GM13977 (cell line): ENCODE results near the gene RCAN1.

ENCODE experiments used
- DNase-seq: peaks from one replicate; pipeline ENCODE4 v3.0.0; 2012; ENCODE audit warnings: low spot score
- in situ Hi-C: fragments of 300-500 bp; cut with MboI; formaldehyde crosslinking; loops from one replicate; pipeline ENCODE4 v1.12.0; 2022; ENCODE audit warnings: low sequenced_read_pairs, low pct_unique_long_range_greater_than_20kb, mixed read lengths, inconsistent platforms; ENCODE audit not compliant: unreplicated experiment
- TF ChIP-seq, protein P1 (sequence below): IDR thresholded peaks from 2 replicates; pipeline ENCODE4 v1.5.1; 2012; ENCODE audit warnings: mild to moderate bottlenecking, control low read depth; ENCODE audit not compliant: insufficient read depth; ENCODE audit errors: extremely low read depth, missing control alignments

Gene RCAN1

DNA sequence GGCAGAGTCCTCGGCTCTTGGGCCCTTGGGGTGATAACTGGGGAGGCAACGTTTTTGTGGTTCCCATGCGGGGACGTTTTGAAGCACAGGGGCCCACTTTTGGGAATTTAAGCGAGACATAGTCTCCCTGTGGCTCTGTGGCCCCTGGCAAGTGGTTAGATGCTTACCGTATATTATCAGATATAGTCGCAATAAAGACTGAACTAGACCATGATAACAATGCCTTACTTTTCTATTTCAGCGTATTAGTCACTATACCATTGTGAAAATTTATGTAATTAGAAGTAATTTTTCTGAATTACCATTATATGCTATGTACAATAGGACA is 538 bp upstream of the RCAN1 start:
- in situ Hi-C loops, result loop anchor here (25.0 kb wide), 1 partner anchor 703 kb away; the partner anchor contains the start of gene ATP5PO
- TF ChIP-seq, protein P1, sequence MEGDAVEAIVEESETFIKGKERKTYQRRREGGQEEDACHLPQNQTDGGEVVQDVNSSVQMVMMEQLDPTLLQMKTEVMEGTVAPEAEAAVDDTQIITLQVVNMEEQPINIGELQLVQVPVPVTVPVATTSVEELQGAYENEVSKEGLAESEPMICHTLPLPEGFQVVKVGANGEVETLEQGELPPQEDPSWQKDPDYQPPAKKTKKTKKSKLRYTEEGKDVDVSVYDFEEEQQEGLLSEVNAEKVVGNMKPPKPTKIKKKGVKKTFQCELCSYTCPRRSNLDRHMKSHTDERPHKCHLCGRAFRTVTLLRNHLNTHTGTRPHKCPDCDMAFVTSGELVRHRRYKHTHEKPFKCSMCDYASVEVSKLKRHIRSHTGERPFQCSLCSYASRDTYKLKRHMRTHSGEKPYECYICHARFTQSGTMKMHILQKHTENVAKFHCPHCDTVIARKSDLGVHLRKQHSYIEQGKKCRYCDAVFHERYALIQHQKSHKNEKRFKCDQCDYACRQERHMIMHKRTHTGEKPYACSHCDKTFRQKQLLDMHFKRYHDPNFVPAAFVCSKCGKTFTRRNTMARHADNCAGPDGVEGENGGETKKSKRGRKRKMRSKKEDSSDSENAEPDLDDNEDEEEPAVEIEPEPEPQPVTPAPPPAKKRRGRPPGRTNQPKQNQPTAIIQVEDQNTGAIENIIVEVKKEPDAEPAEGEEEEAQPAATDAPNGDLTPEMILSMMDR, result no peak
- no peak for DNase-seq

DNA sequence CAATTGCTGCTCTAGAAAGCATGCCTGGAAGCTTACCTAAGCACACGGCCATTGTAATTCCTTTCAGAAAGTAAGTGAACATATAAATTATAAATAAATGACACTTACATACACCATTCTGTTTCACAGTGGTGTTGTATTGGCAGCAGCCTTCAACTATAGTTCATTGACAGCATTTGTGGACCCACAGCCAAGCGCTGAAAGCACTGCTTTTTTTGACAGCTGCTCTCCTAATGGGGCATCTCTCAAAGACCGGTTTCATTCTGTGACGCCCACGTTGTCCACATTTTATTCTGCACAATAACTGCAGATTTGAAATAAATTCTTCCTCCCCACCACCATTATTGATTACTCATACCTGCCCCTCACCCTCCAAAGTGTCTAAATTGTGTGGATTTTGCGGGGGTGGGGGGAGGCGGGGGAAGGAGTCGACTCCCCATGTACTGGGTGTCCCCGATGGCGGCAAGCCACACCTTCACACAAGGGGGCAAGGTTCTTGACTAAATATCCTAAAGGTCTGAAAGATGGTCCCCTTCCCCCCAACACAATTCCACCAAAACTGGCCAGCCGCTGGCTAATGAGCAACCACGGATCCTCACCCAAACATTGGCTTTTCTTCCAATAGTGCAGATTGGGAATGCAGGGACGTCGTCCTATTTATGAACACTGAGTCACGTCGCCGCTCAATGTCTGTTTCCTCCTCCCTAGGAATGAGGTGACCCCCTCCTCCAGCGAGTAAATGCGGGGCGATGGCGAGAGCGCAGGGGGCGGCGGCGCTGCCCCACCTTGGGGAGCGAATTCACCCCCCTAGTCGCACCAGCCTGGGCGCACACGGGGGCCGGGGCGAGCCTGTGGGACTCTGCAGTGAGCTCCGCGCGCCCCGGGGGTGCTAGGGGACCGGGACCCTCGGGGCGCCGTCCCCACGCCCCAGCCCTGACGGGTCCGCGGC is 960 bp downstream of the RCAN1 start:
- TF ChIP-seq, protein P1, result no peak
- in situ Hi-C loops, result loop anchor here (25.0 kb wide), 1 partner anchor 702 kb away; the partner anchor contains the start of gene ATP5PO
- peak; percentile 31 for DNase-seq

DNA sequence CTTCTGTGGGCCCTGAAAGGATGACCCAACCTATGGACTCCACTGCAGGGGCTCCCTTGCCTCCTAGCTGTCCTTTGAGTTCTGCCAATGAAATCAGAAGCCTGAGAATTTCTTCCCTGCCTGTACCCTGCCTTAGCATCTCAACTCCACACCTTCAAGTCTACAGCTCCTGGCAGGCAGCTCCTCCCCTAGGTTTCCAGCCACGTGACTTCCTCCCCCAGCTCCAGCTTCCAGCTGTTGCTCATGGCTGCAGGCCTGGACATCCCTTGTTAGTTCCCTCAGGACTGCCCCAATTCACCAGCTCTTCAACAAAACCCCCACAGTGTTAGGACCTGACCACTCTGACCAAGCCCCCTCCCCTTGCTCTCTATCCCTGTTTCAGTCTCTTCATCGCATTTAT is 2.4 kb downstream of the RCAN1 start:
- in situ Hi-C loops, result loop anchor here (25.0 kb wide), 1 partner anchor 700 kb away; the partner anchor contains the start of gene ATP5PO
- DNase-seq, result no peak
- TF ChIP-seq, protein P1, result no peak

DNA sequence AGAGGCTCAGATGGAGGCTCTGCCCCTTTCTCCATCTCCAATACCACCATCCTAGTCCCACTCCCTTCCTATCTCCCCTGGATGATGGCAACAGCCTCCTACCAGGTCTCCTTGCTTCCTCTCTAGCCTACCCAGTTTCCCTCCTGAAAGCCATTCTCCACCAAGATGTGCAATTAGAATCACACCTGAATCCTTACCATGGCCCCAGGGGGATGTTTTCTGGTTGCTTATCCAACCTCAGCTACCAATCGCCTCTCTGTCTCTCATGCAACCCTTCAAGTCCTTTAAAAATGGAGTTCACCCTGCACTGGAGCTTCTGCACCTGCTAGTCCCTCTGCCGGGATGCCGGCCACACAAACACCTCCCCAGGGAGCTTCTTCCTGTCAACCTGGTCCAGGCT is 2.9 kb downstream of the RCAN1 start:
- DNase-seq, result no peak
- TF ChIP-seq, protein P1, result no peak
- in situ Hi-C loops, result loop anchor here (25.0 kb wide), 1 partner anchor 700 kb away; the partner anchor contains the start of gene ATP5PO

DNA sequence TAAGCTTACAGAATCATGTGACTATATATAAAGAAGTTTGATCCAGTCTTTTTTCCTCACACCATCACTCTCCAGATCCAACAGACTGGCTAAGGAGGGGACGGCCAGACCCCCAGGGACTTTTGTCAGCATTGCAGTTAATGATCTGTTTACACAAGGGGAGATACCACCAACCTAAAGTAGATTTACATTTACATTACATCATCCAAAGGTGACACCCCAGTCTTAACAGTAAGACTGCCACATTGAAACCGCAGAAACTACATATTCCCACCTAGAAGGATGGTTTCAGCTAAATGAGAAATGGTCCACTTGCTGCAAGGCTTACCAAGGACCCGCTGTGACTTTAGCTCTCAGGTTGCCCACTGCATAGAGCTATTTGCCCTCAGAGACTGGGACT is 3.4 kb downstream of the RCAN1 start:
- no peak for DNase-seq
- TF ChIP-seq, protein P1, result no peak
- in situ Hi-C loops, result loop anchor here (25.0 kb wide), 1 partner anchor 699 kb away; the partner anchor contains the start of gene ATP5PO

DNA sequence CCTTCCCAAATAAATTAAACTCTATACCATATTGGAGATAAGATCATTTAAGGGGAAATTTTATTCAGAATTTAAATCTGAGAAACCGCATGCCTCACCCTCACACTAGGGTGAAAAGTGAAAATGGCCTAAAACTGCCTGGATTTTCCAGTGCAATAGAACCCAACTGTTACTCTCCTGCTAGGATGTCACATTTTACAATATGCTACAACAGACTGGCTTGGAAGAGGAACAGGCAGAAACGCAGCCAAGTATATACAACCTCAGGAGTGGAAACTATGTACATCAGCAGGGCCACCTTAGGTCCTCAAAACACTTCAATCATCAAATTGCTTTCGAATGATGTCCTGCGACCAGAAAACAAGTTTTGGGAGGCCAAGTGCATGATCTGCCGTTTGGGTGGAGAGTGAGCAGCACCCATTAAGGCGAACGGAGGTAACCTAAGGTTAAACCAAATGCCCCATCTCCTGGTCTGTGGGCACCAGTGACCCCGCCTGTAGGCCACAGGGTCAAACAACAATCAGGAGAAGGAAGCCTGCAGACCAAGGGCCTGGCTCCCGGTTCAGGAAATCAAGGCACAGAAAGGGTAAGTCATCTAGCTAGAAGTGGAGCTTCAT is 4.9 kb downstream of the RCAN1 start:
- in situ Hi-C loops, result loop anchor here (25.0 kb wide), 1 partner anchor 698 kb away; the partner anchor contains the start of gene ATP5PO
- TF ChIP-seq, protein P1, result no peak
- no peak for DNase-seq
